GM12874 (cell line): ENCODE results near the gene MAGI2.

Experiments
- TF ChIP-seq, protein P1 (sequence below): IDR thresholded peaks from 2 replicates; pipeline ENCODE4 v1.5.1; 2011; ENCODE audit warnings: low read depth, mild to moderate bottlenecking, control low read depth, low read length, moderate library complexity; ENCODE audit not compliant: insufficient read depth

The MAGI2 gene

DNA sequence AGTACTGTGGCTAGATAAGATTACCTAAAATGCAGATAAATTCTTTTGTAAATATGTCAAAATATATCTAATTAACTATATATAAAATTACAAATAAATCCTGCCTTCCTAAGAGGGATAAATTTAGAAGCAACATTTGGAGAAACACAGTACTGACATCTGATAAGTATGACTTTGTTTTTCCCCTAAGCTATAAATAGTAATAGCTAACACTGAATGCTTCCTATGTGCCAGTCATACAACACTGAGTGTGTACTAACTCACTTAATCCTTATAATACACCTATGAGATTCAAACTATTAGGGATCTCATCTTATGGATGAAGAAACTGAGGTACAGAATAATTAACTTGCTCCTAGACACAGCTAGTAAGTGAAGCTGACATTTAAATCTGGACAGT, 733.4 kb downstream of the MAGI2 start:
- TF ChIP-seq, protein P1, sequence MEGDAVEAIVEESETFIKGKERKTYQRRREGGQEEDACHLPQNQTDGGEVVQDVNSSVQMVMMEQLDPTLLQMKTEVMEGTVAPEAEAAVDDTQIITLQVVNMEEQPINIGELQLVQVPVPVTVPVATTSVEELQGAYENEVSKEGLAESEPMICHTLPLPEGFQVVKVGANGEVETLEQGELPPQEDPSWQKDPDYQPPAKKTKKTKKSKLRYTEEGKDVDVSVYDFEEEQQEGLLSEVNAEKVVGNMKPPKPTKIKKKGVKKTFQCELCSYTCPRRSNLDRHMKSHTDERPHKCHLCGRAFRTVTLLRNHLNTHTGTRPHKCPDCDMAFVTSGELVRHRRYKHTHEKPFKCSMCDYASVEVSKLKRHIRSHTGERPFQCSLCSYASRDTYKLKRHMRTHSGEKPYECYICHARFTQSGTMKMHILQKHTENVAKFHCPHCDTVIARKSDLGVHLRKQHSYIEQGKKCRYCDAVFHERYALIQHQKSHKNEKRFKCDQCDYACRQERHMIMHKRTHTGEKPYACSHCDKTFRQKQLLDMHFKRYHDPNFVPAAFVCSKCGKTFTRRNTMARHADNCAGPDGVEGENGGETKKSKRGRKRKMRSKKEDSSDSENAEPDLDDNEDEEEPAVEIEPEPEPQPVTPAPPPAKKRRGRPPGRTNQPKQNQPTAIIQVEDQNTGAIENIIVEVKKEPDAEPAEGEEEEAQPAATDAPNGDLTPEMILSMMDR, result no peak

DNA sequence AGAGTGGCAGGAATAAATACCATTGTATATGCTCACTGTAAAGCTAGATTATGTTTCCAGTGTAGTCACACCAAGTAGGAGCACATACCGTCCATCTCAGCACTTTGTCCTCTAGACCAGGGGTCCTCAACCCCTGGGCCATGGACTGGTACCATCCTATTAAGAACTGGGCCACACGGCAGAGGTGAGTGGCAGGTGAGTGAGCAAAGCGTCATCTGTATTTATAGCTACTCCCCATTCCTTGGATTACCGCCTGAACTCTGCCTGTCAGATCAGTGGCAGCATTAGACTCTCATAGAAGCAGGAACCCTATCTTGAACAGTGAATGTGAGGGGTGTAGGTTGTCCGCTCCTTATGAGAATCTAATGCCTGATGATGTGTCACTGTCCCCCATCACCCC, 735.3 kb downstream of the MAGI2 start:
- TF ChIP-seq, protein P1, result no peak

DNA sequence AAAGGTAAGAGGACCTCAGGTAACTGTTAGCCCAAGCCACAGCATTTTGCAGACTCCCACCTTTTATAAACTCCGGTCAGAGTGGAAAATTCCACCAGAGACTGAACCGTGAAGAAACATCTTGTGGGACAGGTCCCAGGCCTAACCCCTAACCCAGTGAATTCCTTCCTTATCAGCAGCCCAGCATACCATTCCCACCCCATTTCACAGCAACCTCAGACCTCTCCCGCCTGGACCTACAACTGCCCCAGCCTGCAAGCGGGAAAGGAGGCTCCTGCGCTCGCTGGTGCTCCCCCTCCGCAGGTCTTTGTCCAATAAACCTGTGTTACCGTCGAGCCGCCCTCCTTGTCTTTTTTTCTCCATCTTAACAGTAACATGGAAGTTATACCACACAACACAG, 736.6 kb downstream of the MAGI2 start:
- TF ChIP-seq, protein P1, result no peak

DNA sequence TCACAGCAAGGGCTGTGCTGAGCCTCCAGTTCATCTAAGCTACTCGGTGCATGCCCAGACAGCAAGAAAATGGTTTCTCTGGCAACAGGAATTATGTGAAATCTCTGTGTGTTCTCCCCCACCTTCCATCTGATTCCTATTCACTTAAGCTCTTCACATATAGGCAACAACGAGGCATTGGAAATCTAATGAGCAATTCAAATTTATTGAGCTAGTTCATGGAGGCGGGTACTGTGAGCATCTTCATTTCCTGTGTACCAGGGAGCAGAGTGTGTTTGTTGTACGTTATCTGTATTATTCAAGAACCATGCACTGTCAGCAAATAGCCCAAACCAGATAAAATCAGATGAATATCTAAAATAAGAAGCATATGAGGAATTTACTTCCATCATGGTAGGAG, 739.1 kb downstream of the MAGI2 start:
- TF ChIP-seq, protein P1, result no peak

DNA sequence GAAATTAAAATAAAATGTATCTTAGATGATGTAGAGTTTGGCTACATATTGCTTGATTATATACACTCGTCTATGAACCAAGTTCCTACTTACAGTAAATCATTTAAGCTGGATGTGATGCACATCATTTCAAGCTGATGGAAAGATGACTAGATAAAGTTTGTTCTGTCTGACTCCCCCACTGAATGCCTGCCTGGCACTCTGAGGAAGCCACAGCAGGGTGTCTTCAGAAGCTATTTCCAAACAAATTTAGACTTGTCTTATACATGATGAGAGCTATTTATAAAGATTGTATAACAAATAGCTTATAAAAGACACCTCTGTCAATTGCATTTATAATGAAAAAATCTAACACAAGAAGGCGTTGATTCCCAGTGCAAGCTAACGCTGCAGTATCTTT, 741.4 kb downstream of the MAGI2 start:
- TF ChIP-seq, protein P1, result no peak

DNA sequence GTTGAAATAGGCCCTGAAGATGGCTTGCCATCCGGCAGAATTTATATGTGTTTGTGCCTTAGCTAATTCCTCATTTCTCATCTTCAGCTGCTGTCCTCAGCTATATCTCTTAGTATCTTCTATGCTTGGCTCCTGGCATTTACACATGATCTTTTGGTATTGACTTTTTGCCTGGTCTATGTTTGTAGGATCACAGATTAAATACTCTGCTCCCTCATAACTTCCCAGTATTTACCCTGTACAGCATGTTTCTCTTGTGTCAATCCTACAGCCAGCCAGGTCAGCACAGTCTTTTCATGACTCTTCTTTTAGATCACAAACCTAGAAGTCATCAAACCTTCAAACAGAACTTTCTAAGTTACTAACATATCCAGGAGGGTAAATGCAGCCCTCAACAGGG, 743.8 kb downstream of the MAGI2 start:
- TF ChIP-seq, protein P1, result no peak

DNA sequence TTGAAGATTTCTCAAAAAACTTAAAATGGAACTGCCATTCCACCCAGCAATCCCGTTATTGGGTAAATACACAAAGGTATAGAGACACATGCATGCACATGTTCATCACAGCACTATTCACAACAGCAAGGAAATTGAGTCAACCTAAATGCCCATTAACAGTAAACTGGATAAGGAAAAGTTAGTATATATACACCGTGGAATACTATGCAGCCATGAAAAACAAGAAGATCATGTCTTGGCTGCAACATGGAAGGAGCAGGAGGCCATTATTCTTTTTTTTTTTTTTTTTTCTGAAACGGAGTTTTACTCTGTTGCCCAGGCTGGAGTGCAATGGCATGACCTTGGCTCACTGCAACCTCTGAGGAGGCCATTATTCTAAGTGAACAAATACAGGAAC, 749.0 kb downstream of the MAGI2 start:
- TF ChIP-seq, protein P1, result no peak

DNA sequence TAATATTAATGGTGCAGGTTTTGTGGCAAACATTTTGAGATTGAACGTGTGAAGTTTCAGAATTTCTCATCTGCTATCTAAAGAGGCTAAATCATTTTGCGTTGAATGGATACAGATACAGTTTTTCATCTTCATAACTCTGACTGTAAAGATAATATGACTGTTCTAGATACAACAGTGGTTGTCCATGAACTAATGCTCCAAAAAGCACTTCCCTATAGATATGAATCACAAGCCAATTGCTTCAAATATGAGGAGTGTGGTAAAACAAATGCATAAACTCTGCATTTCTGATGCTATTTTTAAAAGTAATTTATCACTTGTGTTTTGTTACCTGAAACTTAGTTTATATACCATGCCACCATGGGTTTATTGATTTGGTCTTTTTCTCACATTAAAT, 750.1 kb downstream of the MAGI2 start:
- TF ChIP-seq, protein P1, result no peak
